ENCODE data around the gene PTGDR.
A peak's percentile ranks its signal among the peaks of the same experiment; 100 is the strongest.

The PTGDR gene

GRCh38 chr14:52265253-52265652 is 2.2 kb upstream of the PTGDR start:
- no peak for DNase-seq

- DNase-seq = no peak
These were observed 1.3 kb upstream of the PTGDR start for GRCh38 chr14:52266179-52266578.

GRCh38 chr14:52266782-52267181 is 716 bp upstream of the PTGDR start:
- no peak for DNase-seq

DNA sequence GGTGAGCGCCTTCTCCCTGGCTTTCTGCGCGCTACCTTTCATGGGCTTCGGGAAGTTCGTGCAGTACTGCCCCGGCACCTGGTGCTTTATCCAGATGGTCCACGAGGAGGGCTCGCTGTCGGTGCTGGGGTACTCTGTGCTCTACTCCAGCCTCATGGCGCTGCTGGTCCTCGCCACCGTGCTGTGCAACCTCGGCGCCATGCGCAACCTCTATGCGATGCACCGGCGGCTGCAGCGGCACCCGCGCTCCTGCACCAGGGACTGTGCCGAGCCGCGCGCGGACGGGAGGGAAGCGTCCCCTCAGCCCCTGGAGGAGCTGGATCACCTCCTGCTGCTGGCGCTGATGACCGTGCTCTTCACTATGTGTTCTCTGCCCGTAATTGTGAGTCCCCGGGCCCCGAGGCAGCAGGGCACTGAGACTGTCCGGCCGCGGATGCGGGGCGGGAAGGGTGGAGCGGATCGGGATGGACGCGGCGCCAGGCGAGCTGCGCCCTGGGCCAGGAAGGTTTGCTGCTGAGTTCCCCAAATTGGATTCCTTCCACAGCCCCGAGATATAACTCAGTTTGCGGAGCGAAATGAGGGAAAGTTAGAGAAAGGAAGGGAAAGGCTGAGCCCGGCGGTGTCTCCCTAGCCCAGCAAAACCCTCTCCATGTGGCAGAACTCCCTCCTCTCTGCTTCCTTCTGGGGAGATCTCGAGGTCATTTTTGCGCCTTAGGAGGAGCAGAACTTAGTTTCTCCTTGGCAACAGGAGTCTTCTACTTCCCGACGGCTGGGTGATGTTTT is 972 bp downstream of the PTGDR start:
- DNase-seq = peak; percentile 25

DNA sequence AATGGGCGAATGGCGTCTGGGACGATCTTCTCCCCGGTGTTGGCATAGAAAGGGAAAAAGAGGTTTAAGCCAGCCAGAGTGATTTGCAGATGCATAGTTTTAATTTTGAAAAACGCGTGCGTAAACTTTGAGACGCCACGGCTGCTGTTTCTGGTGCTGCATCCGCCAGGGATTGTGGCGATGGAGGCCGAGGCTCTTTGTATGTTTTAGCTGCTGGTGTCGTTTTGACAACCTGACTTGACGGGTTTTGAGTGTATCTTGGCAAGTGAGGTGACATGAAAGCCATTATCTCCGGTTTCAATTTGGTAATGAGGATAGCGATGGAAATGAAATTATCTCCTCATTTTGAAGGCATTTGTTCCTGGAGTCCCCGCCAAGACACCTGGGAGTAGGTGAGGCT is 1.6 kb downstream of the PTGDR start:
- no peak for DNase-seq

DNA sequence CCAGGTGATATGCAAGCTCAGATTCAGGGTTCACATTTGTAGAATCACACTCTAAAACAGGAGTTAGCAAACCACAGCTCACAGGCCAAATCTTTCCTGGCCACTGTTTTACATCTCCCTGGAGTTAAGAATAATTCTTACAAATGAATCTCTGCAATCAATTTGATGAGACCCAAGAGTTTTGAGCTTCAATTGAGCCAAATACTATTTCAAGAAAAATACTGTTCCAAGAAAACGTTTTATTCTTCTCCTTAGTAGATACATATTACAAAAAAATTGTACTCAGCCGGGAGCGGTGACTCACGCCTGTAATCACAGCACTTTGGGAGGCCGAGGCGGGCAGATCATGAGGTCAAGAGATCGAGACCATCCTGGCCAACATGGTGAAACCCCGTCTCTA is 2.5 kb downstream of the PTGDR start:
- no peak for DNase-seq

DNA sequence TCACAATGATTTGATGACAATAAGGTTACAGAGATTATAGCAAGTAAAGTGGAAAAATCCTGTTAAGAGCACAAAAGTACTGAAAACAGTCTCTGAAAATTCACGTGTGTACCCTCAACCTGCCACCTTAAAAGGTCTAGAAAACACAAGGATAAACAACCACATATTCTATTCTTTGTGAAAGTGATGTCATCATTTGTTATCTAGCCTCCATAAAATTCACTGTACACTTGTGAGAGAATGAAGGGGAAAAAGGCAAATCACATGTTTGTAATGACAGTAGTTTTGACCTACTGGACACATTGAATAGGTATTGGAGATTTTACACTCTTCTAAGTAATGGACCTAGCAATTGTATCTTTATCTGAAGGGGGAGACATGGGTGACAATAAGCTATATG is 4.0 kb downstream of the PTGDR start:
- DNase-seq = no peak

DNA sequence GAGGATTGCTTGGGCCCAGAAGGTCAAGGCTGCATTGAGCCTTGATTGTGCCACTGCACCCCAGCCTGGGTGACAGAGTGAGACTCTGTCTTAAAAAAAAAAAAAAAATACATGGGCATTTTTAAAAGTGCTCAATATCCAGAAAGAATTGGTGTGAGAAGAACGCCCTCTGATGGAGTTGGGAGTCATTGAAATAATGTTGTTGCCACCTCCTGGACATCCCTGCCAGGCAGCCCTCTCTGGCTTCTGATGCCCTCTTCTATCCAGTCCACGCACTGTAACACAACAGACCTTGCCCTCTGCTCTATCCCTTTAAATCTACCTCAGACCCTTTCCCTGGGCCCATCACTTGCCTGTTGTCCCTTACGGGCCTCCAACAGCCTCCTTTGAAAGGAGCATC is 4.9 kb downstream of the PTGDR start:
- DNase-seq = peak; percentile 70

- DNase-seq = no peak
These were observed 7.9 kb downstream of the PTGDR start for GRCh38 chr14:52275372-52275771.

- DNase-seq = no peak
These were observed 10.1 kb downstream of the PTGDR start for GRCh38 chr14:52277552-52277951.

GRCh38 chr14:52279408-52279807 is 11.9 kb downstream of the PTGDR start:
- no peak for DNase-seq

DNA sequence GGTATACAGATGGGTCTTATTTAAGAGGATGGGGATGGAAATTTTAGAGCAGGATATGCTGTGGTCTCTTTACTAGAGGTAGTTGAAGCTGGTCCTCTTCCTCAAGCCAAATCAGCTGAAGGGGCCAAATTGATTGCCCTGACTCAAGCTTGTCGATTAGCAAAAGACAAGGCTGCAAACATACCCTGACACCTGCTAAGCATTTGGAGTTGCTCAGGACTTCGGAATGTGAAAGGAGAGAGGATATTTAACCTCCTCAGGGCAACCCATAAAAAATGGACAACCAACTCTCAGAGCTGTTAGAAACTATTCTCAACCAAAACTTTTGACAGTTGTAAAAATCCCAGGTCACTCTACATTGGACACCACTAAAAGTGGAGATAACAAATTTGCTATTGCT is 15.6 kb downstream of the PTGDR start:
- DNase-seq = no peak

- peak; percentile 22 for DNase-seq
These were observed 19.5 kb downstream of the PTGDR start for GRCh38 chr14:52286661-52287649.

GRCh38 chr14:52296378-52296777 is 28.9 kb downstream of the PTGDR start:
- DNase-seq = no peak

- DNase-seq = no peak
These were observed 31.3 kb downstream of the PTGDR start for GRCh38 chr14:52298795-52299194.

- peak; percentile 73 for DNase-seq
These were observed 32.3 kb downstream of the PTGDR start for GRCh38 chr14:52299692-52300278.

DNA sequence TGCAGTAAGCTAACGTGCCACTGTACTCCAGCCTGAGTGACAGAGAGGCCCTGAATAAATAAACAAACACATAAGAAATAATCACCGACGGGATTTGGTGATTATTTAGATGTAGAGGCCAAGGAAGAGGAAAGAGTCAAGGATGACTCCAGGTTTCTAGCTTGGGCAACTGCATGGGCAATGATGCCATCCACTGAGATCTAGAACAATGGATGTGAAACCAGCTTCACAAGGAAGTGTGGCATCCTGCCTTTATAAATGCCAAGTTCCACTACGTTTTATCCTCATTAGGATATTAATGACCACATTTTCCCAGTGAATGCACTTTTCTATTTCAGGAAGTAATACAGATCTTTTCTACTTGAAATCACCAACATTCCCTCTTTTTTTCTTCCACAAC is 35.7 kb downstream of the PTGDR start:
- no peak for DNase-seq

DNA sequence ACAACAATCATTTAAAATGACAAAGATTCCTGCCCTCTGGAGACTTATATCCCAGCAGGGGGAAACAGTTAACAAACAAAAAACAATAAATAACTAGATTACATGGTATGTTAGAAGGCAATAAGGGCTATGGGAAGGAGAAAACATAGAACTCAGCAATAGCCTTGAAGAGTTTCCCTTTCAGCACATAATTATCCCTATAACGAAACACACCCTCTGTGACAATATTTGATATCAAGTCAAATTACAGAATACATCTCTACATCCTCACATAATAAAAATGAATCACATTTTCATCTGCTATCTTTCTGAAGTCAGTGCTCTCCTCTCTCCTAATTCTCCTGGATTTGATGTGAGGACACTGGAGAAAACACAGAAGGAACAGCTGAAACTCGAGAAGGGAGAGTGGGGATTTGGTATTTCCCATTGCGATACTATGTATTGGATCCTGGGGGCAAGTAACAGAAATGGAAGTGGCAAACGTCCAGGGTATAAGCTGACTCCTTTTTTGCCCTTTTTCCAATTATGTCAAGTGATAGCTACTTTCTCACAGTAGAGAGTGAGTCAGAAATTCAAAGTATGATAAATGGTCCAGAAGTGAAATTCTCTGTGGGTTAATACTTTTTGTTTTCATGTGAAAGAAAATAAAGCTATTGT is 36.9 kb downstream of the PTGDR start:
- DNase-seq = no peak

GRCh38 chr14:52305014-52305413 is 37.5 kb downstream of the PTGDR start:
- DNase-seq = no peak

GRCh38 chr14:52307376-52307775 is 39.9 kb downstream of the PTGDR start:
- DNase-seq = no peak

- no peak for DNase-seq
These were observed 40.4 kb downstream of the PTGDR start for GRCh38 chr14:52307905-52308304.

- DNase-seq = no peak
These were observed 43.0 kb downstream of the PTGDR start for GRCh38 chr14:52310541-52310940.

- no peak for DNase-seq
These were observed 45.4 kb downstream of the PTGDR start for GRCh38 chr14:52312931-52313355.
